TTC549 (cell line): ENCODE data around the gene MKRN2.

Experiments used
- FAIRE-seq: peaks from 2 replicates; lab custom pipeline; 2012; peaks lifted over from hg19 to GRCh38; lab: Jason Lieb, UNC

The MKRN2 gene

GRCh38 chr3:12556314-12556689, 585 bp upstream of the MKRN2 start:
- no peak for FAIRE-seq

- no peak for FAIRE-seq
Measured at GRCh38 chr3:12557473-12558100, 700 bp downstream of the MKRN2 start.

GRCh38 chr3:12558706-12559105, 1.8 kb downstream of the MKRN2 start:
- FAIRE-seq: no peak

- FAIRE-seq: no peak
Measured at GRCh38 chr3:12559520-12559919, 2.6 kb downstream of the MKRN2 start.

GRCh38 chr3:12560505-12561190, 3.8 kb downstream of the MKRN2 start:
- no peak for FAIRE-seq

- FAIRE-seq: no peak
Measured at GRCh38 chr3:12561397-12561796, 4.5 kb downstream of the MKRN2 start.

GRCh38 chr3:12562451-12562850, 5.6 kb downstream of the MKRN2 start:
- no peak for FAIRE-seq

GRCh38 chr3:12566976-12567375, 10.1 kb downstream of the MKRN2 start:
- FAIRE-seq: no peak

- FAIRE-seq: no peak
Measured at GRCh38 chr3:12568747-12569146, 11.9 kb downstream of the MKRN2 start.

- FAIRE-seq: no peak
Measured at GRCh38 chr3:12569836-12570235, 12.9 kb downstream of the MKRN2 start.

GRCh38 chr3:12571986-12572385, 15.1 kb downstream of the MKRN2 start:
- FAIRE-seq: no peak

GRCh38 chr3:12574131-12574530, 17.2 kb downstream of the MKRN2 start:
- no peak for FAIRE-seq

GRCh38 chr3:12574661-12575060, 17.8 kb downstream of the MKRN2 start:
- FAIRE-seq: no peak

GRCh38 chr3:12577379-12577778, 20.5 kb downstream of the MKRN2 start:
- FAIRE-seq: no peak

GRCh38 chr3:12578742-12579141, 21.9 kb downstream of the MKRN2 start:
- FAIRE-seq: no peak

- FAIRE-seq: no peak
Measured at GRCh38 chr3:12579456-12579855, 22.6 kb downstream of the MKRN2 start.

GRCh38 chr3:12579905-12580304, 23.0 kb downstream of the MKRN2 start:
- FAIRE-seq: no peak

GRCh38 chr3:12582730-12583129, 25.8 kb downstream of the MKRN2 start:
- no peak for FAIRE-seq

GRCh38 chr3:12583280-12583679, 26.4 kb downstream of the MKRN2 start:
- no peak for FAIRE-seq

GRCh38 chr3:12584083-12584482, 27.2 kb downstream of the MKRN2 start:
- FAIRE-seq: no peak

- no peak for FAIRE-seq
Measured at GRCh38 chr3:12585181-12585580, 28.3 kb downstream of the MKRN2 start.

GRCh38 chr3:12585970-12586369, 29.1 kb downstream of the MKRN2 start:
- no peak for FAIRE-seq

- FAIRE-seq: no peak
Measured at GRCh38 chr3:12586403-12586802, 29.5 kb downstream of the MKRN2 start.
